ENCODE data around the gene NKAIN1. TPM values are rescaled to one million over a fixed set of nuclear protein-coding genes. Genes with fewer than 3 reads are reported as not detected.

Gene NKAIN1
- total RNA-seq, 1 donor from 2014 or later, result 2.2 TPM

GRCh38 chr1:31218705-31219104 lies 21.0 kb downstream of the NKAIN1 start:
- no peak overlapping the region for H3K27ac Mint-ChIP-seq (ENCODE audit: unreplicated experiment)
- no peak for DNase-seq (ENCODE audit: extremely low spot score, unreplicated experiment)
- H3K4me1 Mint-ChIP-seq (ENCODE audit: unreplicated experiment), result peaks cover 6% of the 10 kb centered on the region
- H3K4me3 Mint-ChIP-seq (ENCODE audit: unreplicated experiment), result no peak overlapping the region
- peaks cover 23% of the 10 kb centered on the region for H3K27me3 Mint-ChIP-seq (ENCODE audit: unreplicated experiment)
- no peaks in the 10 kb centered on the region for H3K9me3 Mint-ChIP-seq (ENCODE audit: unreplicated experiment)
- TF ChIP-seq CTCF (IDR thresholded peaks at IDR 0.05), result no peak
- H3K36me3 Mint-ChIP-seq (ENCODE audit: unreplicated experiment), result no peaks in the 10 kb centered on the region

- Mint-ChIP-seq H3K9me3 (ENCODE audit: unreplicated experiment) (no peaks in the 10 kb centered on the region), H3K27ac (ENCODE audit: unreplicated experiment) (no peak overlapping the region)
These were observed 23.7 kb downstream of the NKAIN1 start for GRCh38 chr1:31216016-31216415.

GRCh38 chr1:31215065-31215570 lies 24.6 kb downstream of the NKAIN1 start:
- no peak for DNase-seq (ENCODE audit: extremely low spot score, unreplicated experiment)
- no peaks in the 10 kb centered on the region for H3K36me3 Mint-ChIP-seq (ENCODE audit: unreplicated experiment)
- H3K4me1 Mint-ChIP-seq (ENCODE audit: unreplicated experiment), result peaks cover 6% of the 10 kb centered on the region
- no peak overlapping the region for H3K27ac Mint-ChIP-seq (ENCODE audit: unreplicated experiment)
- peaks cover 12% of the 10 kb centered on the region for H3K27me3 Mint-ChIP-seq (ENCODE audit: unreplicated experiment)
- TF ChIP-seq CTCF (IDR thresholded peaks at IDR 0.05), result no peak
- H3K4me3 Mint-ChIP-seq (ENCODE audit: unreplicated experiment), result no peak overlapping the region
- H3K9me3 Mint-ChIP-seq (ENCODE audit: unreplicated experiment), result no peaks in the 10 kb centered on the region

More at GRCh38 chr1:31216016-31216415, 23.7 kb downstream of the NKAIN1 start:
- Mint-ChIP-seq H3K4me3 (ENCODE audit: unreplicated experiment) (no peak overlapping the region), H3K36me3 (ENCODE audit: unreplicated experiment) (no peaks in the 10 kb centered on the region), H3K4me1 (ENCODE audit: unreplicated experiment) (peaks cover 6% of the 10 kb centered on the region), H3K27me3 (ENCODE audit: unreplicated experiment) (peaks cover 16% of the 10 kb centered on the region)
- DNase-seq (ENCODE audit: extremely low spot score, unreplicated experiment), result no peak
- no peak for TF ChIP-seq CTCF (IDR thresholded peaks at IDR 0.05)

GRCh38 chr1:31214316-31215064 lies 25.2 kb downstream of the NKAIN1 start:
- H3K36me3 Mint-ChIP-seq (ENCODE audit: unreplicated experiment), result no peaks in the 10 kb centered on the region
- no peak for DNase-seq (ENCODE audit: extremely low spot score, unreplicated experiment)
- H3K27ac Mint-ChIP-seq (ENCODE audit: unreplicated experiment), result no peak overlapping the region
- peaks cover 6% of the 10 kb centered on the region for H3K4me1 Mint-ChIP-seq (ENCODE audit: unreplicated experiment)
- peaks cover 12% of the 10 kb centered on the region for H3K27me3 Mint-ChIP-seq (ENCODE audit: unreplicated experiment)
- H3K9me3 Mint-ChIP-seq (ENCODE audit: unreplicated experiment), result no peaks in the 10 kb centered on the region
- TF ChIP-seq CTCF (IDR thresholded peaks at IDR 0.05), result no peak
- no peak overlapping the region for H3K4me3 Mint-ChIP-seq (ENCODE audit: unreplicated experiment)

- no peak for TF ChIP-seq CTCF (IDR thresholded peaks at IDR 0.05)
- no peaks in the 10 kb centered on the region for H3K4me1 Mint-ChIP-seq (ENCODE audit: unreplicated experiment)
- H3K27ac Mint-ChIP-seq (ENCODE audit: unreplicated experiment), result no peak overlapping the region
- no peaks in the 10 kb centered on the region for H3K36me3 Mint-ChIP-seq (ENCODE audit: unreplicated experiment)
- peaks cover 4% of the 10 kb centered on the region for H3K27me3 Mint-ChIP-seq (ENCODE audit: unreplicated experiment)
- no peaks in the 10 kb centered on the region for H3K9me3 Mint-ChIP-seq (ENCODE audit: unreplicated experiment)
- DNase-seq (ENCODE audit: extremely low spot score, unreplicated experiment), result no peak
- no peak overlapping the region for H3K4me3 Mint-ChIP-seq (ENCODE audit: unreplicated experiment)
These were observed 31.2 kb downstream of the NKAIN1 start for GRCh38 chr1:31208361-31208945.
